Hematopoietic multipotent progenitor cell treated with erythropoietin and hydrocortisone succinate and interleukin-3 and kit ligand, for 6 days (in vitro differentiated cells): ENCODE data around the gene RPUSD3.
"Not testable (repeated sequence)": the region's sequence is repeated elsewhere in the genome, so short reads cannot be mapped to it uniquely, and the experiment has no call there.

ENCODE experiments used
- DNase-seq: peaks from one replicate; pipeline ENCODE4 v3.0.0-alpha.2; 2015

RPUSD3 gene

DNA sequence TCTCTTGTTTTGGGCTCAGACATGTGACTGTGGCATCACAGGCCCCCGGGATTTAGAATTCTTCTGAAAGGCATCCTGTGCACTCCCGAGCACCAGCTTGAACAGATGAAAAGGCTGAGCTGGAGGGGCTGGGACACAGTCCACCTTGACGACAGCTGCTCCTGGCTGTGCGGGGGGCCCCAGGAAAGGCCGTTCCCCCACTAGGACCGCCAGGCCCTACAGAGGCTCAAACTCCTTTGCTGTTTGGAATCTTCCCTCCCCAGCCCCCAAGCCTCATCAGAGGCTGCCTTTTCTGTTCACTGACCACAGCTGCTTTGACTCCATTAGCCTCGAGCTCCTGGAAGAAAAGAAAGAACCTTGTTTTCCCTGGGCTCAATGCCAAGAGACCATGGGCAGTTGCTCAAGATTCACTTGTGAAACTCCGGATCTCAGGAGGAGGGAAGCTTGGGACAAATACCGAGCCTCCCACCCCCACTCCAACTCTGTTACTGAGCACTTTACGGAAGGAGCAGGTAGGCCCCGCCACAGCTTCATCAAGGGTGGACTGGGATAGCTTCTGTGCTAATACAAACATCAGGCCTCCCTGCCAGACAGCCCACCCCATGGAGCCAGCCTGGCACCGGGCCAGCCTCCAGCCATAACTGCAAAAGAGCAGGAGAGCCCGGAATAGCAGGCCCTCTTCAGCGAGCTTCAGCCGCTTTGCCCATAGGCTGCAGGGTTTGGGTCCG is 20.6 kb upstream of the RPUSD3 start:
- no peak for DNase-seq

DNA sequence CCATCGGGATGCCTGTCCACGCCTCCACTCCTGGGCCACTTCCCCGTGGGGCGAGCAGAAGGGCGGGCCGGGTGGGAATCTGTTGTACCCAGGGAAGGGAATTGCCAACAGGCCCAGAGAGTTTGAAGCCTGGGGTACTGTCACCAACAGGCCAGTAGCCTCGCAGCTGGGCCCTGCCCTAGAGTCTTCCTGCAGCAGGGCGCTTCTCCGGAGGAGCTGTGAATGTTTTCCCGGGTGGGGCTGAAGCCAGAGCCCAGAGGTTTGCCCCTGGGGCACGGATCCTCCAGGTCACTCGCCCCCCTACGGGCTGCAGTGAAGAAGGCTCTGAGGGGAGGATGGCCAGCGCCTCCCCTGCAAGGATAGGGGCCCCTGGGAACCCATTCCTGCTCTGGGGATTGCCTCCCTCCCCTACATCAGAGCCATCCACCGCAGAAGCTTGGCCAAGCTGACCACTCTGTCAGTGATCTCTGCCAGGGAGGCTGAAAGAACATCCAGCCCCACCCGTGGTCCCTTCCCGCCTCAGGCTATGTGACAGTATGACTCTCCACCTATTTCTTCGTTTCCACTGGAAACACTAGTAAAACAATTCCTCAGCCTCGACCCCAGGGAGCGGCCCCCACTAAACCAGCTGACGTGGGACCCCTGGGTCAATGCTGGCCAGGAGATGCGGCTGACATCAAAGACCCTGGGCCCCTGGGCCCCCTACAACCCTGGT is 19.4 kb upstream of the RPUSD3 start:
- DNase-seq = no peak

DNA sequence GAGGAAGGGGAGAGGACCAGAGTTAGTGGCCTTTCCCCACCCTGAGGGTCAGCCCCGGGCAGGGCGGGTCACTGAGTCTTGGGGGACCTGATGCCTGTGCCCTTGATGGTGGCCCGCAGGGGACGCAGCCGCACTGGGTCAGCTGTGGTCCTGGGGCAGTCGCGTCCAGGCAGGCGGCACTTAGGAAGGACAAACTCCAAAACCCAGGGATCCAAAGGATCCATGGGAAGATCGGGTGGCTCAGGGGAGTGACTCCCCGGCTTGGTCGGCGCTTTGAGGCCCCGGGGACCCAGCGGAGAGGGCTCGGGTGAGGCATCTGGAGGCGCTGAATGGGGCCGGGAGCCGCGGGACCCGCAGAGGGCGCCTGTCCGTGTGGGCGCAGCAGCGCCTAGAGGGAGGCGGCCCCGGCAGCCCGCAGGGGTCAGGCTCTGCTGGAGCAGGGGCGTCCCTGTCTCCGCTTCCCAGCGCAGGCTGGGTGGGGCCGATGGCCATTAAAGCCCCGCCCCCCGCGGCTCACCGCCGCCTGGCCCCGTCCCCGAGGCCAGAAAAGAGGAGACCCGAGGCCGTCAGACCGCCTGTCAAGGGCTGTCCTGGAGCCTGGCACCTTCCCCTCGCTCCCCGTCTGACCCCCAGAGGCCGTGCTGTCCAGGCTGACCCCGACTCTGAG is 18.7 kb upstream of the RPUSD3 start:
- peak; percentile 82 for DNase-seq

DNA sequence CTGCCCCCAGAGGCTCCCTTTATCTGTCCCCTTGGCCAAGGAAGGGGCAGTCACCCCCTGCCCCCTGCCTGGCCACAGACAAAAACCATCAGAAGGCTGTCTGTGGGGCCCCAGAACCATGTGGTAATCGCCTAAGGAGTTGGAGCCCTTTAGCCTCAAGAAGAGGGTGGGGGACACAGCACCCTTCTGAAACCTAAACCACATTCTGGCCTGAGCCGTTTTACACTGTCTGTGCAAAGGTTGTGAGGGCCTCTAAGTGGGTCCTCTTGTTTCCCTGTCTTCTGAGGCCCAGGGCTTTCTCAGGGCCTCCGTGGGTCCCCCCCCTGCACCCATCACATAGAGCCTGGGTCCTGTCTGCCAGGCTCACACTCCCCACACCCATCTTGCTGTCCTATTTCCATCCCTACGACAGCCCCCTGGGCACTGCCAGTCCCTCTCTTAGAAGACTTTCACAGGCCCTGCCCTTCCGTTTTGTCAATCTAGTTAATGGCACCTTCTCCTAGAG is 17.9 kb upstream of the RPUSD3 start:
- DNase-seq = no peak

- DNase-seq = no peak
Measured at GRCh38 chr3:9861201-9861600, 17.4 kb upstream of the RPUSD3 start.

DNA sequence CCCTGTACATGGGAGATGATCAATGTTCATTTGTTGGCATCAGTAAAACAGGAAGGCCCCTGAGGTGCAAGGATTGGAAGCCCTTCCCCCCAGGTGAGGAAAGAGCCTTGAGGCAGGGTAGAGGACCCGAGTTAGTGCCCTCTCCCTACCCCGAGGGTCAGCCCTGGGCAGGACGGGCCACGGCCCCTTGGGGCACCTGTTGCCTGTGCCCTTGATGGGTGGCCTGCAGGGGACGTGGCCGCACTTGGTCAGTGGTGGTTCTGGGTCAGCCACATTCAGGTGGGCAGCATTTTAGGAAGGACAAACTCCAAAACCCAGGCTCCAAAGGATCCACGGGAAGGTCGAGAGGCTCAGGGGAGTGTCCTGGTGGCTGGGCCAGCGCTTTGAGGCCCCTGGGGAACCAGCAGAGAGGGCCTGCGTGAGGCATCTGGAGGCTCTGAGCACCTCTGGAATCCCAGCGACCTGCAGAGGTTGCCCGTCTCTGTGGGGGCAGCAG is 15.8 kb upstream of the RPUSD3 start:
- DNase-seq = no peak

DNA sequence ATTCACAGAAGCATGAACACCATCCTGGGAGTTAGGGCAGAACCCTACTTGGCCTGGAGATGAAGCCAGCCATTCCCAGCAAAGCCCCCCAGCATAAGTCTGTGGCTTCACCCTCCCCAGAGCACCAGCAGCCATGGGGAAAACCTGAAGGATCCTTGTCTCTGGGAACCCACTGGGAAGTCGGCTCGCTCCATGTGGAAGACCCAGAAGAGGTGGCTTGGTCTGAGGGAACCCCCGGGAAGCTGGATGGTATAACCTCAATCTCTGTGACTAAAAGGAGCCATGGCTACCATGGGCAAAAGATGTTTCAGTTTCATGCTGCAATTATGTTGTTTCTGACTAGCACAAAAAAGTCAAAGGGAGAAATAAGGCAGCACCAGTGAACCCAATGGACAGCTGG is 11.8 kb upstream of the RPUSD3 start:
- no peak for DNase-seq

DNA sequence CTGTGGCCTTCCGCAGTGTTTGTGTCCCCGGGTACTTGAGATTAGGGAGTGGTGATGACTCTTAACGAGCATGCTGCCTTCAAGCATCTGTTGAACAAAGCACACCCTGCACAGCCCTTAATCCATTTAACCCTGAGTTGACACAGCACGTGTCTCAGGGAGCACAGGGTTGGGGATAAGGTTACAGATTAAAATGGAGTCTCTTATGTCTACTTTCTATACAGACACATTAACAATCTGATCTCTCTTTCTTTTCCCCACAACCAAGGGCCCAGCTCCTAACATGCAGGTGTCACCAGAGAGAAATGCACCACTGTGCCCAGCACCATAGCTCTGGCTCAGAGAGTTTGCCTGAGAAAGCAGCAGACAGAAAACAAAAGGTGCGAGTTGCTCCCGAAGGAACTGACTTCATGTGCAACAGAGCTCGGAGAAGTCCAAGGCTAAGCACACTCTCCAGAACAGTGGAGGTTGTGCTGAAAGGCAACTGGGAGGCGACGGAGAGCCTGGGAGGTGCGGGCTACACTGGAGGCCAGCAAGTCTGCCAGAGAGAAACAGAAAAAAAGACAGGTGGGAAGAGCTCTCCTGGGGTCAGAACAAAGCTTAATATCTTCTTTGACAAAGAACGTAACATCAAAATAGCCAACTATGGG is 10.6 kb upstream of the RPUSD3 start:
- not testable (repeated sequence) for DNase-seq

- no peak for DNase-seq
Measured at GRCh38 chr3:9852528-9852927, 8.7 kb upstream of the RPUSD3 start.

DNA sequence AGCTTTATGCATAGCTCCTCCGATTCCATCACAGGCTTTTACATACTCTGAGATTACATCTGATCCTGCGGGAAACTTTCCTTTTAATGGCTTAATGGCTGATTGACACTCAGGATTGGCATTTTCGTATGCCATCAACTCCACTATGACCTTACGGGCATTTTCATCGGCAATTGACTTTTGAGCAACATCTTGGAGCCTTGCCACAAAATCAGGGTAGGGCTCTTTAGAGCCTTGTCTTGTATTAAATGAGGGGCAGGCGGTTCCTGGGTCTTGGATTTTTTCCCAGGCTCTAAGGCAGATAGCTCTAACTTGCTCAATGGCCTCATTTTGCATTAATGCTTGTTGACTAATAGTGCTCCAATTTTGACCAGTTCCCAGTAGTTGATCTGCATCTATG is 8.1 kb upstream of the RPUSD3 start:
- DNase-seq = not testable (repeated sequence)

- not testable (repeated sequence) for DNase-seq
Measured at GRCh38 chr3:9851383-9851782, 7.6 kb upstream of the RPUSD3 start.

GRCh38 chr3:9848860-9849259 is 5.1 kb upstream of the RPUSD3 start:
- peak; percentile 68 for DNase-seq

DNA sequence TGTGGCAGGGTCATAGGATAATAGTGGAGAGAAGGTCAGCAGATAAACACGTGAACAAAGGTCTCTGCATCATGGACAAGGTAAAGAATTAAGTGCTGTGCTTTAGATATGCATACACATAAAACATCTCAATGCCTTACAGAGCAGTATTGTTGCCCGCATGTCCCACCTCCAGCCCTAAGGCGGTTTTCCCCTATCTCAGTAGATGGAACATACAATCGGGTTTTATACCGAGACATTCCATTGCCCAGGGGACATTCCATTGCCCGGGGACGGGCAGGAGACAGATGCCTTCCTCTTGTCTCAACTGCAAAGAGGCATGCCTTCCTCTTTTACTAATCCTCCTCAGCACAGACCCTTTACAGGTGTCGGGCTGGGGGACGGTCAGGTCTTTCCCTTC is 4.1 kb upstream of the RPUSD3 start:
- not testable (repeated sequence) for DNase-seq

GRCh38 chr3:9846931-9847488 is 3.2 kb upstream of the RPUSD3 start:
- DNase-seq = peak; percentile 22

- no peak for DNase-seq
Measured at GRCh38 chr3:9846231-9846630, 2.4 kb upstream of the RPUSD3 start.

- no peak for DNase-seq
Measured at GRCh38 chr3:9841015-9841414, 2.8 kb downstream of the RPUSD3 start.

GRCh38 chr3:9838856-9839255 is 5.0 kb downstream of the RPUSD3 start:
- DNase-seq = no peak

GRCh38 chr3:9837701-9838582 is 5.9 kb downstream of the RPUSD3 start:
- peak; percentile 23 for DNase-seq

DNA sequence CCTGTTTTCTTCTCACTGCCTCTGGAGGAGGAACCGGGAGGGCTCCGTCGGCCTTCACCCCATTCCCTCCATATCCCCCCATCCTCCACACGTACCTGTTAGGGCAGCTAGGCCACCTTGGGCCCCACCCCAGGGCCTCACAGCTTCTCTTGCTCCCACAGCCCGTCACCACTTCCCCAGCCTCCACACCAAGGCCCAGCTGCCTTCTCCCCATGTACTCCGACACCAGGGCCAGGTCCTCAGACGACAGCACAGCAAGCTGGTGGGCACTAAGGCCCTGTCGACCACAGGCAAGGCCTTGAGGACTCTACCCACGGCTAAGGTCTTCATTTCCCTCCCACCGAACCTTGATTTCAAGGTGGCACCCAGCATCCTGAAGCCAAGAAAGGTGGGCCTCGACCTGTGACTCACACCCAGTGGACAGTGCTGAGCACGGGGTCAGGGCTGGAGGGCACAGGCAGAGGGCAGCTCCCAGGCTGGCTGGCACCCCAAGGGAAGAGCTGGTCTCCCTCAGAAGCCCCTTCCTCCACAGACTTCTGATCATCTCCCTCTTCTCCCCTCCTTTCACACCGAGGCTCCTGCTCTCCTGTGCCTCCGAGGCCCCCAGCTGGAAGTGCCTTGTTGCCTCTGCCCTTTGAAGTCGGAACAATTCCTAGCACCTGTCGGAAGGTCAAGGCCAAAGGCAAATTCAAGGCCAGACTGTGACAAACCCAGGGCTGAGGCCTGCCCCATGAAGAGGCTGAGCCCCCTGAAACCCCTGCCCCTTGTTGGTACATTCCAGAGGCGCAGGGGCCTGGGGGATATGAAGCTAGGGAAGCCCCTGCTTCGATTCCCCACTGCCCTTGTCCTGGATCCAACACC is 9.1 kb downstream of the RPUSD3 start:
- no peak for DNase-seq

GRCh38 chr3:9833078-9833477 is 10.7 kb downstream of the RPUSD3 start:
- DNase-seq = no peak

DNA sequence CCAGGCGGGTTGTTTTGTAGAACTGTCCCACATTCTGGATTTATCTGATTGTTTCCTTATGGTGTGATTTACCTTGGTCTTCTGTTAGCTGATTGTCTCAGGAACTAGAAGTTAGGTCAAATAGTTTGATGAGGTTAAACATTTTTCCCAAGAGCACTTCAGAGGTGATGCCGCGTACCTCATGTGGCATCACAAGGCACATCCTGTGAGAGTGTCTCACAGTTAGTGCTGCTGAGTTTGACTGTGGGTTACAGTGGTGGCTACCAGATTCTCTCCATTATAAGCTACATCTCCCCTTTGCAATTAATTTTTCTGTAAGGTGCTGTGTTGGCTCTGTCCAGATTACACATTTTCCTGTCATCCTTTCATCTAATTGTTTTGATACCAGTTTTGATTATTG is 12.6 kb downstream of the RPUSD3 start:
- no peak for DNase-seq
